MG63 (cell line): ENCODE measurements around the gene TMED10. TPM values are rescaled to one million over a fixed set of nuclear protein-coding genes. Genes with fewer than 3 reads are reported as not detected.

Experiments used
- DNase-seq: peaks from one replicate; pipeline ENCODE4 v3.0.0-alpha.2; 2020
- H3K27me3 ChIP-seq: fragments of 250-450 bp; sonication (Bioruptor Pico); 2 replicates; pipeline ENCODE4 v1.5.1; 2020; ENCODE audit warnings: mild to moderate bottlenecking, moderate library complexity
- H3K36me3 ChIP-seq: fragments of 250-450 bp; sonication (Bioruptor Pico); 2 replicates; pipeline ENCODE4 v1.5.1; 2020; ENCODE audit warnings: mild to moderate bottlenecking, moderate library complexity
- H3K4me3 ChIP-seq: fragments of 250-450 bp; sonication (Bioruptor Pico); 2 replicates; pipeline ENCODE4 v1.5.1; 2020; ENCODE audit warnings: mild to moderate bottlenecking, moderate library complexity
- H3K9me3 ChIP-seq: fragments of 250-450 bp; sonication (Bioruptor Pico); 2 replicates; pipeline ENCODE4 v1.5.1; 2020; ENCODE audit warnings: mild to moderate bottlenecking, moderate library complexity
- total RNA-seq: library from RNA; depleted of rRNA; stranded (reverse); fragments of >200 nt; shearing (Covaris generic); gene quantifications from 2 replicates; pipeline ENCODE4 v1.2.3, GENCODE V29; 2014; ENCODE audit warnings: low replicate concordance; rRNA removed

Gene TMED10
- 125 and 134 TPM in 2 replicates for total RNA-seq

GRCh38 chr14:75176142-75176820, at the start of gene TMED10:
TSS of gene TMED10 (minus strand) at chr14:75176612. CDS start at chr14:75176579, 33 bp downstream.
- H3K36me3 ChIP-seq = peaks cover 3% of the 10 kb centered on the region
- no peaks in the 10 kb centered on the region for H3K27me3 ChIP-seq
- DNase-seq = peak; percentile 74
- no peaks in the 10 kb centered on the region for H3K9me3 ChIP-seq
- H3K4me3 ChIP-seq = peak within 1 kb of the TSS; percentile 92

GRCh38 chr14:75224561-75224960, 48.1 kb upstream of the TMED10 start:
- Histone ChIP-seq H3K4me3 (no peak overlapping the region), H3K27me3 (no peaks in the 10 kb centered on the region), H3K36me3 (no peaks in the 10 kb centered on the region), H3K9me3 (no peaks in the 10 kb centered on the region)
- DNase-seq = no peak

GRCh38 chr14:75223664-75224154, 47.3 kb upstream of the TMED10 start:
- H3K9me3 ChIP-seq = no peaks in the 10 kb centered on the region
- no peak for DNase-seq
- H3K4me3 ChIP-seq = no peak overlapping the region
- H3K36me3 ChIP-seq = no peaks in the 10 kb centered on the region
- no peaks in the 10 kb centered on the region for H3K27me3 ChIP-seq

- DNase-seq = peak; percentile 43
- H3K27me3 ChIP-seq = no peaks in the 10 kb centered on the region
- H3K4me3 ChIP-seq = no peak overlapping the region
- no peaks in the 10 kb centered on the region for H3K9me3 ChIP-seq
- no peaks in the 10 kb centered on the region for H3K36me3 ChIP-seq
Measured at GRCh38 chr14:75222208-75222701, 45.8 kb upstream of the TMED10 start.

- Histone ChIP-seq H3K27me3 (no peaks in the 10 kb centered on the region), H3K4me3 (no peak overlapping the region), H3K9me3 (no peaks in the 10 kb centered on the region), H3K36me3 (no peaks in the 10 kb centered on the region)
- DNase-seq = no peak
Measured at GRCh38 chr14:75221797-75222196, 45.4 kb upstream of the TMED10 start.

GRCh38 chr14:75220156-75220555, 43.7 kb upstream of the TMED10 start:
- Histone ChIP-seq H3K27me3 (no peaks in the 10 kb centered on the region), H3K9me3 (no peaks in the 10 kb centered on the region), H3K4me3 (no peak overlapping the region), H3K36me3 (no peaks in the 10 kb centered on the region)
- no peak for DNase-seq

- Histone ChIP-seq H3K27me3 (no peaks in the 10 kb centered on the region), H3K36me3 (no peaks in the 10 kb centered on the region), H3K9me3 (no peaks in the 10 kb centered on the region), H3K4me3 (no peak overlapping the region)
- DNase-seq = no peak
Measured at GRCh38 chr14:75217508-75218206, 41.2 kb upstream of the TMED10 start.

GRCh38 chr14:75216427-75217006, 40.1 kb upstream of the TMED10 start:
- H3K9me3 ChIP-seq = no peaks in the 10 kb centered on the region
- DNase-seq = no peak
- no peak overlapping the region for H3K4me3 ChIP-seq
- no peaks in the 10 kb centered on the region for H3K36me3 ChIP-seq
- H3K27me3 ChIP-seq = no peaks in the 10 kb centered on the region

GRCh38 chr14:75215520-75215919, 39.1 kb upstream of the TMED10 start:
- Histone ChIP-seq H3K4me3 (no peak overlapping the region), H3K9me3 (no peaks in the 10 kb centered on the region), H3K36me3 (no peaks in the 10 kb centered on the region), H3K27me3 (no peaks in the 10 kb centered on the region)
- DNase-seq = no peak

- H3K9me3 ChIP-seq = no peaks in the 10 kb centered on the region
- no peaks in the 10 kb centered on the region for H3K27me3 ChIP-seq
- no peak for DNase-seq
- H3K4me3 ChIP-seq = no peak overlapping the region
- no peaks in the 10 kb centered on the region for H3K36me3 ChIP-seq
Measured at GRCh38 chr14:75214558-75214957, 38.1 kb upstream of the TMED10 start.

GRCh38 chr14:75213172-75213571, 36.8 kb upstream of the TMED10 start:
- no peak for DNase-seq
- no peak overlapping the region for H3K4me3 ChIP-seq
- no peaks in the 10 kb centered on the region for H3K36me3 ChIP-seq
- H3K27me3 ChIP-seq = no peaks in the 10 kb centered on the region
- H3K9me3 ChIP-seq = no peaks in the 10 kb centered on the region

GRCh38 chr14:75208843-75209242, 32.4 kb upstream of the TMED10 start:
- no peaks in the 10 kb centered on the region for H3K27me3 ChIP-seq
- H3K9me3 ChIP-seq = no peaks in the 10 kb centered on the region
- H3K4me3 ChIP-seq = no peak overlapping the region
- H3K36me3 ChIP-seq = no peaks in the 10 kb centered on the region
- DNase-seq = no peak

GRCh38 chr14:75206190-75206589, 29.8 kb upstream of the TMED10 start:
- H3K27me3 ChIP-seq = no peaks in the 10 kb centered on the region

GRCh38 chr14:75205591-75205990, 29.2 kb upstream of the TMED10 start:
- no peak overlapping the region for H3K4me3 ChIP-seq
- DNase-seq = peak; percentile 41
- no peaks in the 10 kb centered on the region for H3K9me3 ChIP-seq
- no peaks in the 10 kb centered on the region for H3K27me3 ChIP-seq
- H3K36me3 ChIP-seq = no peaks in the 10 kb centered on the region

More at GRCh38 chr14:75206190-75206589, 29.8 kb upstream of the TMED10 start:
- H3K4me3 ChIP-seq = no peak overlapping the region
- H3K36me3 ChIP-seq = no peaks in the 10 kb centered on the region
- no peaks in the 10 kb centered on the region for H3K9me3 ChIP-seq
- no peak for DNase-seq

- H3K36me3 ChIP-seq = no peaks in the 10 kb centered on the region
- H3K9me3 ChIP-seq = no peaks in the 10 kb centered on the region
- H3K4me3 ChIP-seq = no peak overlapping the region
- H3K27me3 ChIP-seq = no peaks in the 10 kb centered on the region
- no peak for DNase-seq
Measured at GRCh38 chr14:75204116-75204515, 27.7 kb upstream of the TMED10 start.

- Histone ChIP-seq H3K4me3 (no peak overlapping the region), H3K9me3 (no peaks in the 10 kb centered on the region), H3K27me3 (no peaks in the 10 kb centered on the region), H3K36me3 (no peaks in the 10 kb centered on the region)
- no peak for DNase-seq
Measured at GRCh38 chr14:75202657-75203056, 26.2 kb upstream of the TMED10 start.

GRCh38 chr14:75201087-75201486, 24.7 kb upstream of the TMED10 start:
- no peaks in the 10 kb centered on the region for H3K36me3 ChIP-seq
- DNase-seq = no peak
- H3K9me3 ChIP-seq = no peaks in the 10 kb centered on the region
- H3K4me3 ChIP-seq = no peak overlapping the region
- H3K27me3 ChIP-seq = no peaks in the 10 kb centered on the region
